ENCODE data around the gene PPP1R3A.
"Not testable (repeated sequence)": the region's sequence is repeated elsewhere in the genome, so short reads cannot be mapped to it uniquely, and the experiment has no call there.

The PPP1R3A gene

DNA sequence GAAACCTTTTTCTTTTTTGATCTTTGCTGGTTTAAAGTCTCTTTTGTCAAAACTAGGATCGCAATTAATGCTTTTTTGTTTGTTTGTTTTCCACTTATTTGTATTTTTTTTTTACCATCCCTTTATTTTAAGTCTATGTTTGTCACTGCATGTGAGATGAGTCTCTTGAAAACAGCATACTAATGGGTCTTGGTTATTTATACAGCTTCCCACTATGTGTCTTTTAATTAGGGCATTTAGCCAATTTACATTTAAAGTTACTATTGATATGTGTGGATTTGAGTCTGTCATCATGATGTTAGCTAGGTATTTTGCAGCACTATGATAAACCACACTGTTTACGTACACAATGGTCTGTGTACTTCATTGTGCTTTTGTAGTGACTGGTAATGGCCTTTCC is 34.7 kb upstream of the PPP1R3A start:
- Histone ChIP-seq H3K27me3 (ENCODE audit: insufficient read depth, poor library complexity, severe bottlenecking) (no peaks in the 10 kb centered on the region), H3K9me3 (ENCODE audit: severe bottlenecking) (no peaks in the 10 kb centered on the region), H3K4me3 (ENCODE audit: severe bottlenecking) (no peak overlapping the region), H3K4me1 (ENCODE audit: insufficient read depth, poor library complexity, severe bottlenecking) (no peaks in the 10 kb centered on the region), H3K27ac (ENCODE audit: poor library complexity, severe bottlenecking) (no peak overlapping the region), H3K36me3 (ENCODE audit: low read depth) (no peaks in the 10 kb centered on the region)
- no peak for DNase-seq (ENCODE audit: low spot score)
- TF ChIP-seq, protein P1, sequence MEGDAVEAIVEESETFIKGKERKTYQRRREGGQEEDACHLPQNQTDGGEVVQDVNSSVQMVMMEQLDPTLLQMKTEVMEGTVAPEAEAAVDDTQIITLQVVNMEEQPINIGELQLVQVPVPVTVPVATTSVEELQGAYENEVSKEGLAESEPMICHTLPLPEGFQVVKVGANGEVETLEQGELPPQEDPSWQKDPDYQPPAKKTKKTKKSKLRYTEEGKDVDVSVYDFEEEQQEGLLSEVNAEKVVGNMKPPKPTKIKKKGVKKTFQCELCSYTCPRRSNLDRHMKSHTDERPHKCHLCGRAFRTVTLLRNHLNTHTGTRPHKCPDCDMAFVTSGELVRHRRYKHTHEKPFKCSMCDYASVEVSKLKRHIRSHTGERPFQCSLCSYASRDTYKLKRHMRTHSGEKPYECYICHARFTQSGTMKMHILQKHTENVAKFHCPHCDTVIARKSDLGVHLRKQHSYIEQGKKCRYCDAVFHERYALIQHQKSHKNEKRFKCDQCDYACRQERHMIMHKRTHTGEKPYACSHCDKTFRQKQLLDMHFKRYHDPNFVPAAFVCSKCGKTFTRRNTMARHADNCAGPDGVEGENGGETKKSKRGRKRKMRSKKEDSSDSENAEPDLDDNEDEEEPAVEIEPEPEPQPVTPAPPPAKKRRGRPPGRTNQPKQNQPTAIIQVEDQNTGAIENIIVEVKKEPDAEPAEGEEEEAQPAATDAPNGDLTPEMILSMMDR (IDR thresholded peaks at IDR 0.05; ENCODE audit: poor library complexity, severe bottlenecking) = no peak
- no peak for ATAC-seq (ENCODE audit: low read depth)

DNA sequence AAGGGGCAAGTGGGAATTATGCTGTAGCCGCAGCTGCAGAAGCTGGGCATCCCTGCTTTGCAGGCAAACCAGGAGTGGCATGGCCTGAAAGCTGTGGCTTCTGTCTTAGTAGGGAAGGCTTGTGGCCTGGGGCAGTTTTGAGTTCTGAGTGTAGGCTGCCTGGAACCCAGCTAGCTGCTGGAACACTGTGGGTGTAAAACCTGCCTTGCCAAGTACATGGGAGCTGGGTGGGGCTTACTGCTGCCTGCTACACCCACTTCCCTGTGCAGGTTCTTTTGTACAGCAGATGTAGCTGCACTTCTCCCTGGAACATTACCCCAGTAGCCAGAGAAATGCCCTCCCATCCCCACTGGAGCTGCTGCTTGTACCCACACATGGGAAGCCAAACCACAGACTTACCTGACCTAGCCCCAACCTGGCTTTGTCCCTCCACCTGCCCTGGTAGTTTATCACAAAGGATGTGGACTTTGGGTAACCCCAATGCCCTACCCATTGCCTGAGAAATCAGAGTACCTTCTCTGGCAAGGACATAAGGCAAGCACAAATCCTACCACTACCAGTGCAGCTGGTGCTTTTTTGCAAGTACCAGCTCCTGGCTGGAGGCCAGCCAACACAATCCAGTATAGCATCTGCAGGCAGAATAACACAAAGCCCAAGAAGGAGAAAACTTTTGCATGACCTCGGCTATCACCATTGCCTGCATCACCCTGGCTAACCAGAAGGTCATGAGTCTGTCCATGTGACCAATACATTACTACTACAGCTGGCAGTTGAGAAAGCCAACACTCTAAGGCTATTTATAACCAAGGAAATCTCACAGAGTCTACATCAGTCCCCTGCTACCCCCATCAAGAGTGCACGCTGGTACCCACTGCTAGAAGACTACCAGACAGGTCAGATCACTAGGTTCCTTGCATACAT is 26.5 kb upstream of the PPP1R3A start:
- ATAC-seq (ENCODE audit: low read depth) = no peak; the same call in 2 of the 3 replicates
- no peaks in the 10 kb centered on the region for H3K9me3 ChIP-seq (ENCODE audit: severe bottlenecking)
- H3K27me3 ChIP-seq (ENCODE audit: insufficient read depth, poor library complexity, severe bottlenecking) = no peaks in the 10 kb centered on the region
- H3K27ac ChIP-seq (ENCODE audit: poor library complexity, severe bottlenecking) = no peak overlapping the region
- H3K36me3 ChIP-seq (ENCODE audit: low read depth) = no peaks in the 10 kb centered on the region
- no peaks in the 10 kb centered on the region for H3K4me1 ChIP-seq (ENCODE audit: insufficient read depth, poor library complexity, severe bottlenecking)
- H3K4me3 ChIP-seq (ENCODE audit: severe bottlenecking) = no peak overlapping the region
- TF ChIP-seq, protein P1 (IDR thresholded peaks at IDR 0.05; ENCODE audit: poor library complexity, severe bottlenecking) = no peak
- DNase-seq (ENCODE audit: low spot score) = no peak

DNA sequence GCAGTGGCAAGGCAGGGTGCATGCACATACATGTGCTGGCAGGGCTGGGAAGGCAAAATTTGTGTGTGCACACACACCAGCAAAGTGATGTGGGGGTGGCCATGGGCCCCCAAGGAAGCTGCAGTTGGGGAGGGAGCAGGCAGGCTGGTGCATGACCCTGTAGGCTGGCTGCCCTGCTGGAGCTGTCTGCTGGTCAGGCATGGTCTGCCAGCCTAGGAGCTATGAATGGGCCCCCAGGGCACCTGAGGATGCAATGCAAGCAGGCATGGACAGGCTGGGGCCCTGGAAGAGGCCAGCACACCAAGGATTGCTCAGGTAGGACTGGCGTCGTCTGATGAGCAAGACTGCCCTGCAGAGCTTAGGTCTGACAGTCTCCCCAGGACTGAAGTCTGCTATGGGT is 18.2 kb upstream of the PPP1R3A start:
- TF ChIP-seq, protein P1 (IDR thresholded peaks at IDR 0.05; ENCODE audit: poor library complexity, severe bottlenecking) = no peak
- peak; percentile 38; the same call in 2 of the 3 replicates for ATAC-seq (ENCODE audit: low read depth)
- H3K36me3 ChIP-seq (ENCODE audit: low read depth) = no peaks in the 10 kb centered on the region
- DNase-seq (ENCODE audit: low spot score) = no peak
- no peaks in the 10 kb centered on the region for H3K9me3 ChIP-seq (ENCODE audit: severe bottlenecking)
- no peak overlapping the region for H3K4me3 ChIP-seq (ENCODE audit: severe bottlenecking)
- H3K4me1 ChIP-seq (ENCODE audit: insufficient read depth, poor library complexity, severe bottlenecking) = no peaks in the 10 kb centered on the region
- no peak overlapping the region for H3K27ac ChIP-seq (ENCODE audit: poor library complexity, severe bottlenecking)
- no peaks in the 10 kb centered on the region for H3K27me3 ChIP-seq (ENCODE audit: insufficient read depth, poor library complexity, severe bottlenecking)

DNA sequence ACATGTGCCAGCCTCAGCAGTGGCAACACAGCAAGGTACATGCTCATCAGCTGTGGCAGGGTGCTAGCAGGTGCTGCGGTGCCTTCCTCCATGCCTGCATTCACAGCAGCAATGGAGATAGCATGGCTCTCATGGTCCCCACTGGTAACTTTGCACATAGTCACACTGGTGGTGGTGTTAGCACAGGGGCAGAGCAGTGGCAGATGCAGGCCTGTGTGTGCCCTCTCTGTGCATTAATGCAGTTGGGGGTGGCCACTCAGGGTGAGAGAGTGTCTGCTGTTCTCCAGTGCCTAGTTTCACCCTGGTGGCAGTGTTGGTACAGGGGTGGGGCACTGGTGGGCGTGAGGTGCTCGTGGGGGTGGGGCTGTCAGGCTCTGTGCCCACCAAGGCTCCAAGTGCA is 17.7 kb upstream of the PPP1R3A start:
- no peak overlapping the region for H3K27ac ChIP-seq (ENCODE audit: poor library complexity, severe bottlenecking)
- H3K9me3 ChIP-seq (ENCODE audit: severe bottlenecking) = no peaks in the 10 kb centered on the region
- TF ChIP-seq, protein P1 (IDR thresholded peaks at IDR 0.05; ENCODE audit: poor library complexity, severe bottlenecking) = no peak
- no peaks in the 10 kb centered on the region for H3K4me1 ChIP-seq (ENCODE audit: insufficient read depth, poor library complexity, severe bottlenecking)
- ATAC-seq (ENCODE audit: low read depth) (no peak), DNase-seq (ENCODE audit: low spot score) (no peak)
- no peak overlapping the region for H3K4me3 ChIP-seq (ENCODE audit: severe bottlenecking)
- no peaks in the 10 kb centered on the region for H3K27me3 ChIP-seq (ENCODE audit: insufficient read depth, poor library complexity, severe bottlenecking)
- H3K36me3 ChIP-seq (ENCODE audit: low read depth) = no peaks in the 10 kb centered on the region

DNA sequence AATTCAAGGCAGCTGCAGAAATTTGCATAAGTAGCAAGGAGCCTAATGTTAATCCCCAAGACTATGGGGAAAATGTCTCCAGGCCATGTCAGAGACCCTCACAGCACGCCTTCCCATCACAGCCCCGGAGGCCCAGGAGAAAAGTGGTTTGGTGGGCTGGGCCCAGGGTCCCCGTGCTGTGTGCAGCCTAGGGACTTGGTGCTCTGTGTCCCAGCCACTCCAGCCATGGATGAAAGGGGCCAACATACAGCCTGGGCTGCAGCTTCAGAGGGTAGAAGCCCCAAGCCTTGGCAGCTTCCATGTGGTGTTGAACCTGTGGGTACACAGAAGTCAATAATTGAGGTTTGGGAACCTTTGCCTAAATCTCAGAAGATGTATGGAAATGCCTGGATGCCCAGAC is 10.6 kb upstream of the PPP1R3A start:
- not testable (repeated sequence) for H3K36me3 ChIP-seq (ENCODE audit: low read depth); H3K9me3 ChIP-seq (ENCODE audit: severe bottlenecking); H3K27ac ChIP-seq (ENCODE audit: poor library complexity, severe bottlenecking); H3K4me3 ChIP-seq (ENCODE audit: severe bottlenecking); H3K27me3 ChIP-seq (ENCODE audit: insufficient read depth, poor library complexity, severe bottlenecking); DNase-seq (ENCODE audit: low spot score); ATAC-seq (ENCODE audit: low read depth); H3K4me1 ChIP-seq (ENCODE audit: insufficient read depth, poor library complexity, severe bottlenecking)

Data from RWPE2 (cell line).